ENCODE results near the gene STARD13.

DNA sequence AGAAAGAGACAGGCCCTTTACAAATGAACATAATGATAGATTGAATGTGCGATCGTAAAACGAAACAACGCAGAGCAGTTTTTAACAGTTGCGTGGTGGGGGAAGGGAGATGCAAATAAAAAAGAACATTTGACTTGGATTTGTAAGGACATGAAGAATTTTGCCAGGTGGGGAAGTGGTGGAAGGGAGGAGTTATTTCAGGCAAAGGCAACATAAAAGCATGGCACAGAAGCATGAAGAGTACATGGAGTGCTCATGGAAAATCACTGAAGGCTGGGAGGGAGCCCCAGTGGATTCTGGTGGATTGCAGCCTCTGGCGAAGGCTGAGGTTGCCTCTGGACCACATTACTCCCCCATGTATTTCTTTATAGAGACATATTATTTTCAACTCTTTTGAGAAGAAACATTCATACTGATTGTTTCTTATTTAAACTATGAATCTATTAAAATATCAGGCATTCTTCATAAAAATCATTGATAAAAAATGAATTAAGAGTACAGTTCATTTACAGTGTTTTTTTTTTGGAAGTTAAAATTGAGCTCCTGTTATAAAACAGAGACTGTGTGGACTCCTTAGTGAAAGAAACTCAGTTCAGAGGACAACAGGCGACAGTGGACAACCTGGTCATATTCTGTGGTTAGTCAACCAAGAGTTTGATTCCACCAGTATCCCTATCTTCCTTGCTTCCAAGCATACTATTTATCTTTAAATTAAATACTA is 57.5 kb downstream of the STARD13 start:
- TF ChIP-seq, protein P1, sequence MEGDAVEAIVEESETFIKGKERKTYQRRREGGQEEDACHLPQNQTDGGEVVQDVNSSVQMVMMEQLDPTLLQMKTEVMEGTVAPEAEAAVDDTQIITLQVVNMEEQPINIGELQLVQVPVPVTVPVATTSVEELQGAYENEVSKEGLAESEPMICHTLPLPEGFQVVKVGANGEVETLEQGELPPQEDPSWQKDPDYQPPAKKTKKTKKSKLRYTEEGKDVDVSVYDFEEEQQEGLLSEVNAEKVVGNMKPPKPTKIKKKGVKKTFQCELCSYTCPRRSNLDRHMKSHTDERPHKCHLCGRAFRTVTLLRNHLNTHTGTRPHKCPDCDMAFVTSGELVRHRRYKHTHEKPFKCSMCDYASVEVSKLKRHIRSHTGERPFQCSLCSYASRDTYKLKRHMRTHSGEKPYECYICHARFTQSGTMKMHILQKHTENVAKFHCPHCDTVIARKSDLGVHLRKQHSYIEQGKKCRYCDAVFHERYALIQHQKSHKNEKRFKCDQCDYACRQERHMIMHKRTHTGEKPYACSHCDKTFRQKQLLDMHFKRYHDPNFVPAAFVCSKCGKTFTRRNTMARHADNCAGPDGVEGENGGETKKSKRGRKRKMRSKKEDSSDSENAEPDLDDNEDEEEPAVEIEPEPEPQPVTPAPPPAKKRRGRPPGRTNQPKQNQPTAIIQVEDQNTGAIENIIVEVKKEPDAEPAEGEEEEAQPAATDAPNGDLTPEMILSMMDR (IDR thresholded peaks at IDR 0.05) = no peak
- TF ChIP-seq EZH2 (IDR thresholded peaks at IDR 0.05) = no peak
- TF ChIP-seq EZH2phosphoT487 (IDR thresholded peaks at IDR 0.05) = no peak
